ENCODE data around the gene LRP1. TPM values are rescaled to one million over a fixed set of nuclear protein-coding genes. Genes with fewer than 3 reads are reported as not detected.
"Not testable (repeated sequence)": the region's sequence is repeated elsewhere in the genome, so short reads cannot be mapped to it uniquely, and the experiment has no call there.

Gene LRP1
- total and polyA plus RNA-seq, 8 donors = 12.2 to 89.4 (median 24.1) TPM

DNA sequence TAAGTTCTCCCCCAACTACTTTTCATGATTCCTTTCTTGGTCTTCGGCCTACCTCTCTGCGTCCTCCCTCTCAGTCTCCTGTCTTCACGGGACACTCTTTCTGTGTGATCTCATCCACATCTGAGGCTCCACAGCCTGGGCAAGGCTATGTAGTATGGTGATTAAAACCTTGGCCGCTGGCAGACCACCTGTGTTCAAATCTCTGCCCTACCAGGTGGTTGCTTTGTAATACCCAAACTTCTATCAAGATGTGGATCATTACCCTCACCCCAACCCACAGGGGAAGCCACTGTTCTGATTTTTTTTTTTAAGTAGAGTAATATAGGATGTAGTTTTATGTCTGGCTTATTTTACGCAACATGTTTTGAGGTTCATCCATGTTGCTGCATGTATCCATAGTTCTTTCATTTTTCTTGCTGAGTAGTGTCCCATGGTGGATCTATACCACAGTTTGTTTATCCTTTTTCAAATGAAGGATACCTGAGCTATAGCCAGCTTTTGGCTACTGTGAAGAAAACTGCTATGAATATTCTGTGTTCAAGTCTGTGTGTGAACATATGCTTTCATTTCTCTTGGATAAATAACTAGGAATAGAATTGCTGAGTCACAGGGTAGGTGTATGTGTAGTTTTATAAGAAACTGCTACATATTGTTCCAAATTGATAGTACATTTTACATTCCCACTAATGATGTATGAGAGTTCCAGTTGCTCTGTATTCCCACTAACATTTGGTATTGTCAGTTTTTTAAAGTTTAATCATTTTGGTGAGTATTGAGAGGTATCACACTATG lies 8.8 kb upstream of the LRP1 start:
- intact Hi-C loops (cut with DNase I) = loop anchor here in 1 of 3 donors (5.0 kb wide), 1 partner anchor 63 kb away; no protein-coding TSS in a partner anchor
- no peak overlapping the region for H3K4me3 ChIP-seq
- no peak for DNase-seq
- no peaks in the 10 kb centered on the region for H3K9me3 ChIP-seq
- WGBS, 2 donors = 84 to 86% methylated on average over 5 of the region's 5 CpGs
- H3K36me3 ChIP-seq = no peaks in the 10 kb centered on the region
- no peak overlapping the region for H3K27ac ChIP-seq
- no peaks in the 10 kb centered on the region for H3K27me3 ChIP-seq
- no peak for ATAC-seq
- no peaks in the 10 kb centered on the region for H3K4me1 ChIP-seq
- TF ChIP-seq, protein P1, sequence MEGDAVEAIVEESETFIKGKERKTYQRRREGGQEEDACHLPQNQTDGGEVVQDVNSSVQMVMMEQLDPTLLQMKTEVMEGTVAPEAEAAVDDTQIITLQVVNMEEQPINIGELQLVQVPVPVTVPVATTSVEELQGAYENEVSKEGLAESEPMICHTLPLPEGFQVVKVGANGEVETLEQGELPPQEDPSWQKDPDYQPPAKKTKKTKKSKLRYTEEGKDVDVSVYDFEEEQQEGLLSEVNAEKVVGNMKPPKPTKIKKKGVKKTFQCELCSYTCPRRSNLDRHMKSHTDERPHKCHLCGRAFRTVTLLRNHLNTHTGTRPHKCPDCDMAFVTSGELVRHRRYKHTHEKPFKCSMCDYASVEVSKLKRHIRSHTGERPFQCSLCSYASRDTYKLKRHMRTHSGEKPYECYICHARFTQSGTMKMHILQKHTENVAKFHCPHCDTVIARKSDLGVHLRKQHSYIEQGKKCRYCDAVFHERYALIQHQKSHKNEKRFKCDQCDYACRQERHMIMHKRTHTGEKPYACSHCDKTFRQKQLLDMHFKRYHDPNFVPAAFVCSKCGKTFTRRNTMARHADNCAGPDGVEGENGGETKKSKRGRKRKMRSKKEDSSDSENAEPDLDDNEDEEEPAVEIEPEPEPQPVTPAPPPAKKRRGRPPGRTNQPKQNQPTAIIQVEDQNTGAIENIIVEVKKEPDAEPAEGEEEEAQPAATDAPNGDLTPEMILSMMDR (IDR thresholded peaks at IDR 0.05) = no peak
- no peak for FAIRE-seq

DNA sequence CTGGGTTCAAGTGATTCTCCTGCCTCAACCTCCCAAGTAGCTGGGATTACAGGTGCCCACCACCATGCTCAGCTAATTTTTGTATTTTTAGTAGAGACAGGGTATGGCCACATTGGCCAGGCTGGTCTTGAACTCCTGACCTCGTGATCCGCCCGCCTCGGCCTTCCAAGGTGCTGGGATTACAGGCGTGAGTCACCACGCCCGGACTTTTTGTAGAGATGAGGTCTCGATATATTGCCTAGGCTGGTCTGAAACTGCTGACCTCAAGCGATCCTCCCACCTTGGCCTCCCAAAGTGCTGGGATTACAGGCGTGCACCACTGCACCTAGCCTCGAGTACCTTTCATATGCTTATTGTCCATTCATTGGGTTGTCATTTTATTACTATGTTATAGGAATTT lies 7.6 kb upstream of the LRP1 start:
- not testable (repeated sequence) for FAIRE-seq, H3K4me1 ChIP-seq, DNase-seq, H3K27ac ChIP-seq, ATAC-seq, H3K9me3 ChIP-seq, H3K4me3 ChIP-seq, H3K27me3 ChIP-seq, H3K36me3 ChIP-seq
- WGBS, 2 donors = 85 to 88% methylated on average over 11 of the region's 11 CpGs
- intact Hi-C loops (cut with DNase I) = loop anchor here in 1 of 3 donors (5.0 kb wide), 1 partner anchor 62 kb away; no protein-coding TSS in a partner anchor

DNA sequence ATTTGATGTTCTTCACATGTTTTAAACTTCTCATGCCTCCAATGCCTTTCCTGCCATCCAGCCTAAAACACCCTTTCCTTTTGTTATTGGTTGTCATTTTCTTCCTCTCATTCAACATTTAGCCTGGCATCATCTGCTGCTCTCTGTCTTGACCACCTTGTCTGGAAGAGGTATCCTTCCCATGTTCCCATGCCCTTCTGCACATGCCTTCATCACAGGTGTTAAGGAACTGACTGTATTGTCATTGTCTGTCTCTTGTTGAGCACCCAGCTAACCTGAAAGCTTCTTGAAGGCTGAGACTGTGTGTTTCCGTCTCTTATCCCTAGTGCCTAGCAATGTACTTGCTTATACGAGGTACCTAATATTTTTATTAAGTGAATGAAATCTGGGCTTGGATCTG lies 4.5 kb upstream of the LRP1 start:
- no peaks in the 10 kb centered on the region for H3K36me3 ChIP-seq
- no peaks in the 10 kb centered on the region for H3K9me3 ChIP-seq
- FAIRE-seq (no peak), ATAC-seq (no peak), DNase-seq (no peak)
- H3K27me3 ChIP-seq = no peaks in the 10 kb centered on the region
- intact Hi-C loops (cut with DNase I) = loop anchor here in 2 of 3 donors (2.0 to 5.0 kb wide), 2 partner anchors 57 to 58 kb away; no protein-coding TSS in a partner anchor
- WGBS, 2 donors = 34 to 35% methylated on average over 2 of the region's 2 CpGs
- H3K4me1 ChIP-seq = peaks cover 0 to 7% (median 7%) of the 10 kb centered on the region in 3 donors
- no peak overlapping the region for H3K27ac ChIP-seq
- no peak overlapping the region for H3K4me3 ChIP-seq
- TF ChIP-seq, protein P1 (IDR thresholded peaks at IDR 0.05) = no peak

DNA sequence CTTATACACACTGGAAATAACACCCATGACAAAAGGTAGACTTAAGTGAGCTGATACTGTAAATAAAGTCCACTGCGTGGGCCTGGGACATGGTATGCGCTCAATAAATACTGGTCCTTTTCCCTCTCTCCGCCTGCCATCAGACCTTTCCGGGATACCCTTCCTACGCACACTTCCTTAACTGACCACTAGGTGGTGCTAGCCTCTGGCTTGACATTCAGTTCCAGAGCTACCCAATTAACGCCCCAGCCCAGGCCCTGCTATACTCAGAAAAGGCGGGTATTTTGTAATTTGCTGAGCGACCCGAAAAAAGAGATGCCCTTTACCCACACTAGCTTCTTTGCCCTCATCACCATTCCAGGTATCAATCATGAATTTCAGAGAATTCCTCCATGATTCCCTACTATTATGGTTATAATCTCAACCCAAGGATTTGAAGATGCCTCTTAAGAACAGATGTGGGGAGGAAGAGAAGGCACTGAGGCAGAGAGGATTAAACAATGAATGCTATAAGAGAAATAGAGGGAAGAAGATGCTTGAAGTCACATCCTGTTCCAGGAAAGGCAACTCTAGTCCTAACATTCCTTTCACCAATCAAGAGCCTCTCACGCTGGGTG lies 3.9 kb upstream of the LRP1 start:
- Histone ChIP-seq H3K27ac (no peak overlapping the region), H3K9me3 (no peaks in the 10 kb centered on the region), H3K36me3 (no peaks in the 10 kb centered on the region), H3K4me3 (no peak overlapping the region), H3K4me1 (peaks cover 0 to 9% (median 7%) of the 10 kb centered on the region in 3 donors), H3K27me3 (no peaks in the 10 kb centered on the region)
- intact Hi-C loops (cut with DNase I) = loop anchor here in 2 of 3 donors (2.0 to 5.0 kb wide), 2 partner anchors 56 to 58 kb away; no protein-coding TSS in a partner anchor
- 12 to 15% methylated on average over 10 of the region's 10 CpGs for WGBS, 2 donors
- FAIRE-seq (no peak), ATAC-seq (peak in 3 of 4 donors; percentile 39 to 44 (median 43)), DNase-seq (peak in 5 of 6 donors; percentile 61 to 82 (median 68))
- TF ChIP-seq, protein P1 (IDR thresholded peaks at IDR 0.05) = peak; percentile 91 to 99 (median 96)

DNA sequence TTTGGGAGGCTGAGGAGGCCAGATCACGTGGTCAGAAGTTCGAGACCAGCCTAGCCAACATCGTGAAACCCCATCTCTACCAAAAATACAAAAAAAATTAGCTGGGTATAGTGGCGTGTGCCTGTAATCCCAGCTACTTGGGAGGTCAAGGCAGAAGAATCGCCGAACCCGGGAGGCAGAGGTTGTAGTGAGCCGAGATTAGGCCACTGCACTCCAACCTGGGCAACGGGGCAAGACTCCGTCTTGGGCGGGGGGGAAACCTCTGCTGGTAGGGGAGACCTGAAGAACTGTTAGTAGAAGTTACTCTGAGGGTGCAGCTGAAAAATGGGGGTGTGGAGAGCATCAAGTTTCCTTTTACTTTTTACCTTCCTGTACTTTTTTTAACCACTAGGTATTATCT lies 2.2 kb upstream of the LRP1 start:
- TF ChIP-seq, protein P1 (IDR thresholded peaks at IDR 0.05) = no peak
- H3K36me3 ChIP-seq = no peaks in the 10 kb centered on the region
- no peak for FAIRE-seq
- no peaks in the 10 kb centered on the region for H3K27me3 ChIP-seq
- no peak for ATAC-seq
- H3K4me3 ChIP-seq = no peak overlapping the region
- intact Hi-C loops (cut with DNase I) = no loop called here
- H3K9me3 ChIP-seq = no peaks in the 10 kb centered on the region
- peaks cover 0 to 9% (median 7%) of the 10 kb centered on the region in 3 donors for H3K4me1 ChIP-seq
- no peak for DNase-seq
- H3K27ac ChIP-seq = no peak overlapping the region
- 89 to 94% methylated on average over 11 of the region's 11 CpGs for WGBS, 2 donors

All from pancreas (tissue), 10 donors.